ENCODE data around the gene HCK.

HCK gene

GRCh38 chr20:32050851-32051556 lies 1.0 kb upstream of the HCK start:
- Histone ChIP-seq H3K27ac (ENCODE audit: low read length) (no peak overlapping the region), H4K20me1 (ENCODE audit: insufficient read depth, low read length) (no peaks in the 10 kb centered on the region), H3K36me3 (replicated peaks; ENCODE audit: insufficient read depth, low read length) (no peaks in the 10 kb centered on the region), H3F3A (ENCODE audit: insufficient read depth, low read length) (no peaks in the 10 kb centered on the region), H2AFZ (ENCODE audit: low read length) (no peak overlapping the region), H3K4me3 (ENCODE audit: low read length) (no peak overlapping the region), H3K79me2 (ENCODE audit: low read length) (no peaks in the 10 kb centered on the region), H3K9me2 (replicated peaks; ENCODE audit: insufficient read depth, low read length) (no peaks in the 10 kb centered on the region), H3K4me2 (ENCODE audit: low read depth, low read length) (peak overlapping the region; percentile 78), H3K27me3 (replicated peaks; ENCODE audit: insufficient read depth, low read length) (peaks cover 67% of the 10 kb centered on the region), H3K9ac (ENCODE audit: low read length) (no peak overlapping the region), H3K4me1 (ENCODE audit: low read length) (peaks cover 7% of the 10 kb centered on the region; the same call in 1 of the 2 replicates), H3K9me3 (replicated peaks; ENCODE audit: insufficient read depth, low read length) (no peaks in the 10 kb centered on the region)
- DNase-seq = no peak
- no peak for TF ChIP-seq EZH2phosphoT487 (IDR thresholded peaks at IDR 0.05; ENCODE audit: low read length)
- TF ChIP-seq CTCF (IDR thresholded peaks at IDR 0.05; ENCODE audit: low read length) = no peak
- no peak for TF ChIP-seq EZH2 (optimal IDR thresholded peaks at IDR 0.05; ENCODE audit: low read depth, low read length)

GRCh38 chr20:32051720-32052089 lies 337 bp upstream of the HCK start:
- Histone ChIP-seq H4K20me1 (ENCODE audit: insufficient read depth, low read length) (no peaks in the 10 kb centered on the region), H3K4me3 (ENCODE audit: low read length) (peak overlapping the region; percentile 36; the same call in 1 of the 2 replicates), H3K9me2 (replicated peaks; ENCODE audit: insufficient read depth, low read length) (no peaks in the 10 kb centered on the region), H3K36me3 (replicated peaks; ENCODE audit: insufficient read depth, low read length) (no peaks in the 10 kb centered on the region), H3K27ac (ENCODE audit: low read length) (no peak overlapping the region), H3K4me1 (ENCODE audit: low read length) (peaks cover 7% of the 10 kb centered on the region; the same call in 1 of the 2 replicates), H3K79me2 (ENCODE audit: low read length) (no peaks in the 10 kb centered on the region), H3K9ac (ENCODE audit: low read length) (no peak overlapping the region), H3K27me3 (replicated peaks; ENCODE audit: insufficient read depth, low read length) (peaks cover 74% of the 10 kb centered on the region), H3F3A (ENCODE audit: insufficient read depth, low read length) (no peaks in the 10 kb centered on the region), H3K9me3 (replicated peaks; ENCODE audit: insufficient read depth, low read length) (no peaks in the 10 kb centered on the region), H2AFZ (ENCODE audit: low read length) (no peak overlapping the region), H3K4me2 (ENCODE audit: low read depth, low read length) (peak overlapping the region; percentile 78)
- DNase-seq = no peak
- TF ChIP-seq EZH2phosphoT487 (IDR thresholded peaks at IDR 0.05; ENCODE audit: low read length) = no peak
- TF ChIP-seq CTCF (IDR thresholded peaks at IDR 0.05; ENCODE audit: low read length) = no peak
- TF ChIP-seq EZH2 (optimal IDR thresholded peaks at IDR 0.05; ENCODE audit: low read depth, low read length) = peak; percentile 92

- no peak for TF ChIP-seq EZH2phosphoT487 (IDR thresholded peaks at IDR 0.05; ENCODE audit: low read length)
Measured at GRCh38 chr20:32052778-32053362, 828 bp downstream of the HCK start.

GRCh38 chr20:32053648-32054047 lies 1.6 kb downstream of the HCK start:
- peaks cover 94% of the 10 kb centered on the region for H3K27me3 ChIP-seq (replicated peaks; ENCODE audit: insufficient read depth, low read length)
- no peak for TF ChIP-seq CTCF (IDR thresholded peaks at IDR 0.05; ENCODE audit: low read length)
- TF ChIP-seq EZH2phosphoT487 (IDR thresholded peaks at IDR 0.05; ENCODE audit: low read length) = no peak
- TF ChIP-seq EZH2 (optimal IDR thresholded peaks at IDR 0.05; ENCODE audit: low read depth, low read length) = no peak
- H3F3A ChIP-seq (ENCODE audit: insufficient read depth, low read length) = no peaks in the 10 kb centered on the region
- no peak overlapping the region for H3K9ac ChIP-seq (ENCODE audit: low read length)
- no peaks in the 10 kb centered on the region for H3K36me3 ChIP-seq (replicated peaks; ENCODE audit: insufficient read depth, low read length)
- no peaks in the 10 kb centered on the region for H3K9me3 ChIP-seq (replicated peaks; ENCODE audit: insufficient read depth, low read length)
- no peak for DNase-seq
- peaks cover 7% of the 10 kb centered on the region; the same call in 1 of the 2 replicates for H3K4me1 ChIP-seq (ENCODE audit: low read length)
- no peak overlapping the region for H3K4me2 ChIP-seq (ENCODE audit: low read depth, low read length)
- no peaks in the 10 kb centered on the region for H3K79me2 ChIP-seq (ENCODE audit: low read length)
- no peak overlapping the region for H3K4me3 ChIP-seq (ENCODE audit: low read length)
- no peaks in the 10 kb centered on the region for H3K9me2 ChIP-seq (replicated peaks; ENCODE audit: insufficient read depth, low read length)
- no peaks in the 10 kb centered on the region for H4K20me1 ChIP-seq (ENCODE audit: insufficient read depth, low read length)
- no peak overlapping the region for H3K27ac ChIP-seq (ENCODE audit: low read length)
- H2AFZ ChIP-seq (ENCODE audit: low read length) = no peak overlapping the region

More at GRCh38 chr20:32052778-32053362, 828 bp downstream of the HCK start:
- no peak for DNase-seq
- no peaks in the 10 kb centered on the region for H4K20me1 ChIP-seq (ENCODE audit: insufficient read depth, low read length)
- H3K4me3 ChIP-seq (ENCODE audit: low read length) = 0 out of 2 replicates have a peak overlapping the region, but pooled peaks have one; percentile 36
- H3K4me2 ChIP-seq (ENCODE audit: low read depth, low read length) = peak overlapping the region; percentile 78; the same call in 1 of the 2 replicates
- no peak overlapping the region for H2AFZ ChIP-seq (ENCODE audit: low read length)
- H3K27me3 ChIP-seq (replicated peaks; ENCODE audit: insufficient read depth, low read length) = peaks cover 86% of the 10 kb centered on the region
- no peaks in the 10 kb centered on the region for H3K79me2 ChIP-seq (ENCODE audit: low read length)
- peaks cover 7% of the 10 kb centered on the region; the same call in 1 of the 2 replicates for H3K4me1 ChIP-seq (ENCODE audit: low read length)
- no peaks in the 10 kb centered on the region for H3K9me2 ChIP-seq (replicated peaks; ENCODE audit: insufficient read depth, low read length)
- no peak overlapping the region for H3K9ac ChIP-seq (ENCODE audit: low read length)
- no peaks in the 10 kb centered on the region for H3K36me3 ChIP-seq (replicated peaks; ENCODE audit: insufficient read depth, low read length)
- no peak overlapping the region for H3K27ac ChIP-seq (ENCODE audit: low read length)
- H3K9me3 ChIP-seq (replicated peaks; ENCODE audit: insufficient read depth, low read length) = no peaks in the 10 kb centered on the region
- no peaks in the 10 kb centered on the region for H3F3A ChIP-seq (ENCODE audit: insufficient read depth, low read length)
